Fibroblast of skin of right biceps (primary cell): Measurements from ENCODE around the gene CACNA1I.

Source experiments
- DNase-seq: peaks from one replicate; pipeline ENCODE4 v3.0.0-alpha.2; 2013

Gene CACNA1I

DNA sequence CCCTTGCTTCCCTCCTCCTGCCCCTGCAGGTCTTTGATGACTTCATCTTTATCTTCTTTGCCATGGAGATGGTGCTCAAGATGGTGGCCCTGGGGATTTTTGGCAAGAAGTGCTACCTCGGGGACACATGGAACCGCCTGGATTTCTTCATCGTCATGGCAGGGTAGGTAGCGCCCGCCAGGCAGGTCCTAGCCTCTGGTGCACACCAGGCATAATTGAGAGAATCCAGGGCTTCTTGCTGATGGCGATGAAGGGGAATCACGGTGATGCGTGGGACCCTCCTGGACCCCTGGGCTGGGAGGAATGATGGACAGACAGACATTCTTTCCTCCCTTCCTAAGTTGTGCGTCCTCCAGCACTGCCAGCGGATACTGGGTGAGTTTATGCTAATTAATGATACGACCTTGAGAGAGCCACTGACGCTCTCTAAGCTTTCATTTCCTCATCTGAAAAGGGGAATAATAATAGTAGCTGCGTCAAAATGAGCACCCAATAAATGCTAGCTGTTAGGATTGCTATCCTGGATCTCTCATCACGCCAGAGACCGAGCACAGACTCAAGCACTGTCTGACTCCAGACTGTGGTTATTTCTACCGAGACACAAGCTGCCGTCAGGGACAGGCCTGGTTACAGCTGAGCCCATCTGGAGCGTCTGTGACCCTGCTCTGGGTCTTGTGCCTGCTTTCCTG, 30.1 kb downstream of the CACNA1I start:
- DNase-seq = no peak

DNA sequence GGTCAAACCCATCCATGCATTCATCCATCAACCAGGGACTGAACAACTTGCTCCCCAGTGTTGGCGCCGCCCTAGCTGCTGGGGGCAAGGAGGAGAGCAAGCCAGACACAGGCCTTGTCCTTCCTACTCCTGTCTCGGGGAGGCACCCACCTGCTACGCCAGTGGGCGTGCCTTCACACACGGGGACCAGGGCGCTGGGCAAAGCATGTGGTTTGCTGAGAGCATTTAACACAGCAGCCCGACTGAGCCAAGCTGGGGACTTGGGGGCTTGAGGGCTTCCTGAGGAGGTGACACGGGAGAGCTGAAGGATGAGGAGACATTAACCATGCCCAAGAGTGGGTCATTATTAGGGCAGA, 30.6 kb downstream of the CACNA1I start:
- DNase-seq = no peak

DNA sequence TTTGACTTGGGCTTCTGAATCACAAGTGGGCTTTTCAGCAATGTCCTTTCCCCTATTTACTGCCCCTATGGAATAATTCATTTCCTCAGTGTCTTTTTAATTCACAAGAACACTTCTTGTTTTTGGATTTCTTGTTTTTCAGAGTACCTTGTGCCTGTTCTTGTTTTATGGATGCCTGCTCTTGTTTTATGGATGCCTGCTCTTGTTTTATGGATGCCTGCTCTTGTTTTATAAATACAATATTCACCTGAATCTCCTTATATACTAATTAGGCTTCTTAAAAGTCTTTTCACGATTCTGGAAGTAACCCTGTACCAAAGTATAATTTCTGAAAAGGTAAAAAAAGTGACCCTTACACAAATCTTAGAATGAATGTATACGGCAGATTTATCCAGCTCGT, 32.8 kb downstream of the CACNA1I start:
- no peak for DNase-seq

DNA sequence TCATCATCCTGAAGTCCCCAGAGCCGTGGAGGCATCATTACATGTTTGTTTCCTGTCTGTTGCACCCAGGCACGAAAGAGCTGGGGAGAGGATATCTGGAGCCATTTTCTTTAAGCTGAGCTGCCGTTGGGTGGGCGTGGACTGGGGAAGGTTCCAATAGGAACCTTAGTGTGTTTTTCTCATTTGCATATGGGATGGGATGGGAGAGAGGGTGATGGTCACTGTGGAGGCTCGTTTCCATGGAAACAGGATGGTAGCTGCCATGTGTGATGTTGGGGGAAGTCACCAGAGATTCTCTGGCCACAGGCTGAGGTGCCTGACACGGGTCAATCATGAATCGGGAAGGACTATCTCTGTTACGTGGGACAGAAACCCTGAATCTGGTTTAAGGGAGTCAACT, 39.7 kb downstream of the CACNA1I start:
- no peak for DNase-seq

DNA sequence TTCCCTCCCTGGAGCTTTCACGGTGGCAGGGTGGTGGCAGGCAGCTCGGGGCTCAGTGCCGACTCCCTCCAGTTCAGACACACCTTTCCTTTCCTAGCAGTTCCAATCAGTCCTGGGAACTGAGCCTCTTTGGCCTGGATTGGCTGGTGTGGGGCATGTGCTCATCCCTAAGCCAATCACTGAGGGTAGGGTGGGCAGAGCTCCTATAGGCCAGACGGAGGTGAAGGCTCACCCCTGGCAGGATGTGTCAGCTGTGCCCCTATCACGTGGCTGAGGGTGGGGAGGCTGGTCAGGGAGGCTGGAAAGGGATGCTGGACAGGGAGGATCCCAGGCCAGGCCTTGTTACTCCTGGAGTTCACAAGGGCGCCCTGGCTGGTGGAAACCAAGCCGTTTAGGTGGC, 40.2 kb downstream of the CACNA1I start:
- DNase-seq = no peak

DNA sequence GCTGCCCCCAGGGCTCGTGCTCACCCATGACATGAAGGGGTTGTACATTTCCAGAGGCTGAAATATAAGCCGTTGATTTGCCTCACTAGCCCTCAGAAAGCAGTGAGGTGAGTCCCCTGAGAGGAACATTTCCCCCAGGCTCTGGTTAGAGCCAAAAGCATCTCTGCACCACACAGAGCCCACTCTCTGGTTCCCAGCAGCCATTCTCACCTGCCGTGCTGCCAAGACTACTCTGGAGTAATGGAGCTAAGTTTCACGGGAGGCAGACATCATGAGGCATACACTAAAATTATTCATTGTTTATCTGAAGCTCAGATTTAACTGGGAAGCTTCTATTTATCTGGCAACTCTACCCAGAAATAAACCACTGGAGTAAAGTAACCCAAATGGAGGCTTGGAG, 40.8 kb downstream of the CACNA1I start:
- no peak for DNase-seq

DNA sequence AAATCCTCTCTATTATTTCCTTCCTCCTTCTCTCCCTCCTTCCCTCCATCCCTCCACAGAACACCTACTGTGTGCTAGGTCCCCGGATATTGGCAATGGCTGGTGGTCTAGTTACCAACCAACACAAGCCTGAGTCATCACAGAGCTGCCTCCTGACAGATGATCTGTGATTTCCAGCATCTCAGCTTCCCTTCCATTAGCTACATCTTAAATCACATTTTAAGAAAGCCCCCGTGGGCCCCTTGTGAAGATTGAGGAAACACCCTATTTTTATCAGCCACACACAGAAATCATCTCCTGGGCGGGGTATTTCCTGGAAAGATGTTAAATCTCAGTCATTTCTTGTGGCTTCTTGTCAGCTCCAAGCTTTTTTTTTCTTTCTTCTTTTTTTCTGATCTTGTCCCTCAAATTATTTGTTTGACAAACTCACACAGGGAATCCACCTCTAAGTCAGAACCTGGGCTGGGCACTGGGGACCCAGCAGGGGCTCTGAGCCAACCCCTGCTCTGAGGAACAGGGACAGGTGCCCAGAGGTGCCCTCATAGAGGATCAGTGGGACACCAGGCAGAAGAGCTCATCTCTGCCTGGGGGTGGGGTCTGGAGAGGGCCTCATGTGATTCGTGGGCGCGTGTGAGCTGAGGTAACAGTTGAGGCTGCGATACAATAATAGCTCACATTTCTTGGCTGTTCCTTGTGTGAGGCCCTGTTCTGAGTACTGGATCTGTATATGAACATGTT, 42.4 kb downstream of the CACNA1I start:
- DNase-seq = no peak

DNA sequence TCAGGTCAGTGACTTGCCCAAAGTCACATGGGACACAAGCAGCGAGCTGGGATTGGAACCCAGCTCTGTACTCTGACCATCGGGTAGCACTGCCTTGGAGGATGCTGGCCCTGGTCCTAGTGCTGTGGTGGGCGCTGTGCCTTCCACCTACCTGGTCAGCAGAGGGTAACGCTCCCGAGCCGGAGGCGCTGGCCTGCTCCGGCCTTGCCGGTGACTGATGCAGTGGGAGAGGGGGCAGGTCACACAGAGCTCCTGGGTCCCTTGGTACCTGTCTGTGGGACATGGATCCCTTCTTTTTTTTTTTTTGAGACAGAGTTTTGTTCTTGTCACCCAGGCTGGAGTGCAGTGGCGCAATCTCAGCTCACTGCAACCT, 43.0 kb downstream of the CACNA1I start:
- no peak for DNase-seq

DNA sequence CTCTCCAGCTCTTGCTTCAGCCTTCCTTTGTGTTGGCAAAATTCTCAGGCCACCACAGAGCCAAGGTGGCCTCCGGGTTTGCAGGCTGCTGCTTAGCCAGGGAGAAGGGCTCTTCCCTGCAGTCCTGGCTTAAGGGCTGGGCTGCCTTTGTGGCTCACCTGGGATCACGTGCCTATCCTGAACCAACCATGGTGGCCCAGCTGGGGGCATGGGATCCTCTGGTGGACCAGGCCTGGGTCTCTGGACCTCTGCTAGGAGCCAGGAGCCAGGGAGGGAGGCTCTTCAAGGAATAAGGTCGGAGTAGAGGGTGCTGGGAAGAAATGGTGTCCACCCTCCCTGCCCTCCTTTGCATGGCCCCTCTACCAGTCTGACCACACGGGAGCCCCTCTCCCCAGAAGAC, 43.9 kb downstream of the CACNA1I start:
- DNase-seq = no peak

DNA sequence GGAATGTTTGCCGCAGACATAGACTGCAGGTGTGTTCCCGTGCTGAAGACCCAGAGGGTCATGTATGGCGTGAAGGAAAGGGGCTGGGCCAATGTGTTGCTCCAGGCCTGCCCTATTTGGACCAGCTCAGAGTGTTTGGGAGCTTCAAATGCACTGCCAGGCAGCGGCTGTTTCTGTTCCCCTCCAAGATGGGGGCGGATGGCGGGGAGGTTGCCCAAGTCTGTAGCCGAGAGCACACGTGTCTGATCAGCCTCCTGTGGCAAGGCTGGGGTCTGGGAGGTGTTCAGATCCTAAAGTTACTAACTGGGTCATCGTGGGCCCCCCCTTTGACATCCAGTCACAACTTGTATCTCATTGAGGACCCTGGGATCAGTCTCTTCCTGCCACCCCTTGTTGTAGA, 45.5 kb downstream of the CACNA1I start:
- DNase-seq = no peak

DNA sequence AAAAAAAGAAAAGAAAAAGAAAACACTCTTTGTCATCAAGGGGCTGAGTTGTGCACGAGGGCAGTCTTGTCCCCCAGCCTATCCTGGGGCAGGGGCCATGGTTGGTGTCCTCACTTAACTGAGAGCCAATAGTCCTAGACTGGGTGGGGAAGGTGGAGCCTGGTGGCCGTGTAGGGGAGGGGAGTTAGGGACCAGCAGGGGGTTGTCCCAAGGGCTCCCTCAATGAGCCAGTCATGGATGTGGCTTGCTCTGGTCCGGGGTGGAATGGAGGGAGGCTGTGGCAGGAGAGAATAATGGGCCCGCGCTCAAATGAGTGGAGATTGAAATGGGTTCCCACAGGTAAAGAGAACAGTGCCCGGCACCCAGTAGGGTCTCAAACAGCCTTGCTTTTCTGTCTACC, 46.2 kb downstream of the CACNA1I start:
- DNase-seq = no peak

DNA sequence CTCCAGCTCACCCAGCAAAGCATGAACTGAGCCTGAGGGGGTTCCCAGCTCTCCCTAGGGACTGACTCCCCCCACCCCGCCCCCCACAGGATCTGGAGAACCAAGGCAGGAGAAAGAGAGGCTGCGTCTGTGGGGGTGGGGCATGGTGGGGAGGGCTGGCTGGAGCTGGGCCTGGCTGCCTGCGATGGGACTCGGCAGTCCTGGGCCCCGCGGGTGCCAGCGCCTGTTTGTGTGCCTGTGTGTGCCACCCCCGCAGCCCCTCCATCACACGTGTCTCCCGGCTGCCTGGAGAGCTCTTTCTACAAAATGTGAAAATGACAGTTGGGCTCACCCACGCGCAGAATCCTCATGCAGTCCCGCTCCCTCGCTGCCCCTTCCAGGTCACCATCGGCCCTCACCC, 46.8 kb downstream of the CACNA1I start:
- DNase-seq = no peak

DNA sequence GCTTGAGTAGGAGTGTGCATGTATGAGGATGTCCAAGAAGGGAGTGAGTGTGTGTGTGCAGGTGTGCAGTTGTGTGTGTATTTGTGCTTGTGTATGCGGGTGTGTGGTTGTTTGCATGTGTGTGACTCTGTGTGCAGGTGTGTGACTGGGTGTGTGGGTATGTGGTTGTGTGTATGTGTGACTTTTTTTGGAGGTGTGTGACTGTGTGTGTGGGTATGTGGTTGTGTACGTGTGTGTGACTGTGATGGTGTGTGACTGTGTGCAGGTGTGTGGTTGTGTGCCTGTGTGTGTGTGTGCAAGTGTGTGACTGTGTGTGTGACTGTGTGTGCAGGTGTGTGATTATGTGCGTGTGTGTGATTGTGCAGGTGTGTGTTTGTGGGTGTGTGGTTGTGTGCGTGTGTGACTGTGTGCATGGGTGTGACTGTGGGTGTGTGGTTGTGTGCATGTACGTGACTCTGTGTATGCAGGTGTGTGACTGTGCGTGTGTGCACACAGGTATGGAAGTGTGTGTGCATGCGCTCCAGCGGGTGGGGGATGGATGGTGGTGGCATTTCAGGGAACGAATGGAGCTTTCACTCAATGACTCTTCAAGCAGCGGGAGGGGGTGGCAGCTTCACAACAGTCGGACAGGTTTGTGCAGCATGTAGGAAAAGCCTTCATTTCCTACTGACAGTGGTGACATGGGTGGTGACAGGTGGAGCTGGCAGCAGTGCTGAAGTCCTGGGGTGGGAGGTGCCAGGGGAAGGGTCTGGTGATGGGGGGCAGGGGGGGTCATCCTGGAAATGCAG, 47.6 kb downstream of the CACNA1I start:
- DNase-seq = no peak

DNA sequence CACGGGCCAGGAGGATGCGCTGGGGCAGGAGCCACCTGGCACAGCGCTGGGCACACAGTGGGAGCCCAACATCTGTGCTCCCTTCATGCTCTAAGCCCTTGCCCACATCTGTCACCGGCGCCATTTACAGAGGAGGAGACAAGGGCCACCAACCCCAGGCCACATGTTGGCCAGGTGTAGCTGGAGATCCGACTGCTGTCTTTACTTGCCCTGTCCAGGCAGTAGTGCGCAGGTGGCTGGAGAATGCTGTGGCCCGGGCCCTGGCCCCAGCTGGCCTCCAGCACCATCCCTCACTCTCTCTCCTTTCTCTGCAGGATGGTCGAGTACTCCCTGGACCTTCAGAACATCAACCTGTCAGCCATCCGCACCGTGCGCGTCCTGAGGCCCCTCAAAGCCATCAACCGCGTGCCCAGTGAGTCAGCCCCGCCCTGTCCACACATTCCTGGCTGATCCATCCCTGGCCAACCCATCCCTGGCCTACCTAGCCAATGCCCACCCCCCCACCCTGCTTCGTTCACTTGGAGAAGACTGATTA, 48.5 kb downstream of the CACNA1I start:
- no peak for DNase-seq

DNA sequence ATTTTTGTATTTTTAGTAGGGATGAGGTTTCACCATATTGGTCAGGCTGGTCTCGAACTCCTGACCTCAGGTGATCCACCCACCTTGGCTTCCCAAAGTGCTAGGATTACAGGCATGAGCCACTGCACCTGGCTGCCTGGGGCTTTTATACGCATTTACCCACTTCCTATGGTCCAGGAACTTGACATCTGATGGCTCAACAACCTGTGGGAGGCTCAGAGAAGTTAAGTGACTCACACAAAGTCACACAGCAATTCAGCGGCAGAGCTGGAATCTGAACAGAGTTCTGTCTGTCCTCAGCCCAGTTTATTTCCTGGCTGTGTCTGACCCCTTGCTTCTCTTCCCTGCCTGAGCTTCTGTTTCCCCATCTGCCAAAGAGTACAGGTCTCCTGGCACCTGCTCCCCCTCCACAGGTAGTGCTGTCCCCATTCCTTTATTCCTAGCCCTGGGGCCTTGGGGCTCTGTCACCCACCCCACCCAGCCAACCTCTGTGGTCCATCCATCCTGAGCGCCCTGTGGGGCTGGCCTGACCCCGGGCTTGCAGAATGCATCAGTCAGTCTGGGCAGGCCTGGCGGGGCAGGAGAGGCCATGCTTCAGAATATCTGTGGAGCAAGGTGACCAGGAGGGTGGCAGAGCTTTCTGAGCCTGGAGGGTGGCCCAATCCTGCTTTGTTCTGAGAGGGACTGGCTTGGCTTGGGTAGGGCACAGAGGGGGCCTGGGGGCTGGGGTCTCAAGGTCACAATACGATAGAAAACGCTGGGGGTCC, 50.6 kb downstream of the CACNA1I start:
- no peak for DNase-seq

DNA sequence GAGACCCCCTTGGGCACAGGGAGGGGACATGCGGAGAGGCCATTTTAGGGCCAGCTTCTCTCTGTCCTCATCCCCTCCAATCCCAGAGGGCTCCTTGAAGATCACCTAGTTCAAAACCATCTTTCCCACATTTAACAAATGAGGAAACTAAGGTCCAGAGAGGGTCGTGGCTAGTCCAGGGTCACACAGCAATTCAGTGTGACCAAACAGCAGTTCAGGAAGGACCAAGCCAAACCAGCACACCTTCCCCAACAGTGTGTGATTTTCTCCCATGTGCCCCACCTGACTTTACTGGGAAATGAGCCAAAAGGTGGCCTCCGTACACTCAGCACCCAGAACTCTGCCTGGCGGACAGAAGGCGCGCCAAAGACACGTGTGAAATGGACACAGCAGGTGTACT, 51.3 kb downstream of the CACNA1I start:
- DNase-seq = no peak

DNA sequence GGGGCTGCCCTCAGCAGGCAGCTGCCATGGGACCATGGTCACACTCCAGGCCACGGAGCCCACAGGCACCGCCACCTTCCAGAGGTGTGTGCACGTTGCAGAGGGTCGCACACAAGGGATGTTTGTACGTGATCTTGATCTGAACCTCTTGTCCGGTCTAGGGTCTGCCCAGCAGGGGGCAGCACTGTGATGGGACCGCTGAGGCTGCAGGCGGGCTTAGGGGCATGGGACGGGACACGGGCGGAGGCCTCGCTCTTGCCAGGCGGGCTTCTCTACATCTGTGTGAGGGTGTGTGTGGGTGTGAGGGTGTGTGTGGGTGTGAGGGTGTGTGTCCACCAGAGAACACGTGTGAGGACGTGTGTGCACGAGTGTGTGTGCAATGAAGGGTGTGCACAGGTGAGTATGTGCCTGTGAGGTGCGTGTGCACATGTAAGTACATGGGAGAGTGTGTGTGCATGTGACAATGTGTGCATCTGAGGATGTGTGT, 52.4 kb downstream of the CACNA1I start:
- peak; percentile 21 for DNase-seq

DNA sequence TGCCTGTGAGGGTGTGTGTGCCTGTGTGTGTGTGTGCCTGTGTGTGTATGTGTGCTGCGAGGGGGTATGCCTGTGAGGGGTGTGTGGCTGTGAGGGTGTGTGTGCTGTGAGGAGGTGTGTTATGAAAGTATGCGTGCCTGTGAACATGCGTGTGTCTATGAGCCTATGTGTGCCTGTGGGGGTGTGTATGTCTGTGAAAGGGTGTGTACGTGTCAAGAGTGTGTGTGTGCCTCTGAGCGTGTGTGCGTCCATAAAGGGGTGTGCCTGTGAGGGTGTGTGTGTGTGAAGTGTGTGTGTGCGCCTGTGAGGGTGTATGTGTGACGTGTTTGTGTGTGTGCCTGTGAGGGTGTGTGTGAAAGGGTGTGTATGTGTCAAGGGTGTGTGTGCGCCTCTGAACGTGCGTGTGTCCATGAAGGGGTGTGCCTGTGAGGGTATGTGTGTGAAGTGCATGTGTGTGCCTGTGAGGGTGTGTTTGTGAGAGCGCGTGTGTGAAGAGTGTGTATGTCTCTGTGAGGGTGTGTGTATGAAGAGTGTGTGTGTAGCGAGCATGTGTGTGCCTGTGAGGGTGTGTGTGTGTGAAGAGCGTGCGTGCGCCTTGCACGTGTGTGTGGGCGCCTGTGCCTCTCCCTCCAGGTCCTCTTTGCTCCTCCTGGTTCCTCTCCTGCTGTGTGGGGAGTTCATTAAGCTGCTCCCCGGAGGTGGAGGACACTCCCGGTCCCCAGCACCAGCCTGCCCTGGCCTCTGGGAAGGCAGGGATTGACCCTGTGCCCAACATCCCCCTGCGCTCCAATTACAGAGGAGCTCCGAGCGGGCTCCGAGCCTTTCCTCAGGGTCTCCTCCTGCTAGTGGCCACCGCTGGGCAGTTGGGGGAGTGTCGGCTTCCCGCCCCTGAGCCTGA, 53.3 kb downstream of the CACNA1I start:
- no peak for DNase-seq

DNA sequence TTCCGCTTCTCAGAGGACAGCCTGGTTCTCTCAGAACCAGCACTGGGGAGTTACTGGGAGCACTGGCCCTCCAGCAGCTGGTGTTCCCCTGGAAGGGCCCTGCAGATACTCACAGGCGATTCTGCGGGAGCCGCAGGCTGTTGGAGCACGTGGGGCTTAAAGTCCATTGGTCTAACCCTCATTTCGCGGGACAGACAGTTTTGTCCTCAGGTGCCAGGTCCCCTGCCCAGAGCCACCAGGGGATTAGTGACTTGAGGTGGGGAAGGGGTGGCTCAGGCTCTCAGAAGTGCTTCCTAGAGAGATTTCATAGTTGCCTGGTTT, 53.9 kb downstream of the CACNA1I start:
- DNase-seq = no peak

DNA sequence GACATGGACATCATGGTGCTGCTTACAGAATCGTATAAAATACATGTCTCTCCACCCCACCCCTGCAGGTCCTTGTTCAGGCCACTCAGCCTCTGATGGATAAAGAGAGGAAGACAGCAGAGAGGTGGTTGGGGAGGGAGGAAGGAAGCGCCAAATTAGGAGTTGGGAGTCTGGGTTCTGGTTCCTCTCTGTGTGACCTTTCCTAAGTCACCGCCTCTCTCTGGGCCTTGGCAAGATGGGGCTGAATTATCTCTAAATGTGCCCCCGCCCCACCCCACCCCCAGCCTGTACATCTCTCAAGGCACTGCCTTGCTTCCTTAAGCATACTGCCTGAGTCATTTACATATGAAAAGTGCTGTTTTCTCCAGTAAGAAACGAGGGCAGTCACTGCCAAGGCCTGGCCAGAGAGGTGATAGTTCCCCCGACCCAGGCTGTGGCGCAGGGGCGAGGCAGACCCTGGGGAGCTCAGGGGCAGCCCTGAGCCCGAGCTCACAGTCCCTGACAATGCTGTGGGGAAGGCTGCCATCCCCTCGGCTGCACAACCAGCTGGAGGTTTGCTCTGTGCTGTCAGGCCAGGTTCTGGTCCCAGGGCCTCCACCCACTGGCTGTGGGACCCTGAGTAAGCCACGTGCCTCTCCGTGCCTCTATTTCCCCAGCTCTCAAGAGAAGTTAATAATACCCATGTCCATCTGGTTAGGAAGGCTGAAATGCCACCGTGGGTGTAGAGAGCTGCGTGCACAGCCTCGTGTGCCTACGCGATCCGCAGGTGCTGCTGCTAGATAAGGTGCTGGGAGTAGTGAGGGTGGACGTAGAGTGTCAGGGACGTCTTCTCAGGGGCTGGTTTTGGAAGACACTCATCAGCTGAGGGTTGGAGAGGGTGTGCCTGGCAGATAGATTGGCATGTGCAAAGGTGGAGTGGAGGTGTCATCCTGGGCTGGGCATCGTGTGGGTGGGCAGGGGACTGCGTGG, 55.3 kb downstream of the CACNA1I start:
- no peak for DNase-seq

DNA sequence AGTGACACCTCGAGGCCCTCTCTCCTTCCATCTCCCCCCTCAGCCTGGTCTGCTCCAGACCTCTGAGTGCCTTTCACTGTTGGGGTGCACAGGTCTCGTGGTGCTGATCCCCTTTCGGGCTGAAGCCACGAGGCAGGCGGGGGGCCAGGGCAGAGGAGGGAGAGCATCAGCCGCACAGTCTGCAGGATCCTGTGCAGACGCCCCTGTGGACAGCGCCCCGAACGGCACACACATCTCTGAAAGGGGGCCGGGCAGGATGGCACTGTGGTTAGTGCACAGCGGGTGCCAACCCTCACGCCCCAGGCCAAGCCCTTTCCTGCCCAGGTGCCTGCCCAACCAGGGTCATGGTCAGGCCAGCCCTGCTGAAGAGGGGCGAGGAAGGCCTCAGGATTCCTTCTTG, 56.7 kb downstream of the CACNA1I start:
- no peak for DNase-seq
